HepG2 (cell line): Measurements from ENCODE around the gene ABTB2.

Experiments used
- CCAR2 ChIP-seq: fragments of 200-400 bp; formaldehyde crosslinking; optimal IDR thresholded peaks from 2 replicates; pipeline ENCODE3; 2018; ENCODE audit warnings: low read depth, mild to moderate bottlenecking, low read length, moderate library complexity
- E2F1 ChIP-seq: sonication (generic); formaldehyde crosslinking; IDR thresholded peaks from 2 replicates; pipeline ENCODE4 v1.5.0; 2020; ENCODE audit warnings: missing genetic modification reagents
- GLI4 ChIP-seq: sonication (generic); formaldehyde crosslinking; IDR thresholded peaks from 2 replicates; pipeline ENCODE4 v1.5.1; 2020; ENCODE audit warnings: missing genetic modification reagents, mild to moderate bottlenecking, moderate library complexity, borderline replicate concordance
- HNRNPLL ChIP-seq: fragments of 200-400 bp; formaldehyde crosslinking; IDR thresholded peaks from 2 replicates; pipeline ENCODE4 v1.6.1; 2017; ENCODE audit warnings: mild to moderate bottlenecking, low read depth, low read length; ENCODE audit not compliant: poor library complexity, severe bottlenecking
- POLR2AphosphoS5 ChIP-seq: IDR thresholded peaks from 2 replicates; pipeline ENCODE4 v1.6.1; 2012; ENCODE audit warnings: low read depth, low read length
- RXRA ChIP-seq: sonication (generic); formaldehyde crosslinking; IDR thresholded peaks from 2 replicates; pipeline ENCODE4 v1.5.1; 2020; ENCODE audit warnings: missing genetic modification reagents
- STAT6 ChIP-seq: sonication (generic); formaldehyde crosslinking; IDR thresholded peaks from 2 replicates; pipeline ENCODE4 v1.4.0; 2020; ENCODE audit warnings: missing genetic modification reagents, mild to moderate bottlenecking, borderline replicate concordance
- TFDP2 ChIP-seq: sonication (generic); formaldehyde crosslinking; IDR thresholded peaks from 2 replicates; pipeline ENCODE4 v1.4.0; 2020; ENCODE audit warnings: missing genetic modification reagents
- ZNF281 ChIP-seq: sonication (generic); formaldehyde crosslinking; IDR thresholded peaks from 2 replicates; pipeline ENCODE4 v1.4.0; 2020; ENCODE audit warnings: missing genetic modification reagents, borderline replicate concordance
- ZNF432 ChIP-seq: sonication (generic); formaldehyde crosslinking; IDR thresholded peaks from 2 replicates; pipeline ENCODE4 v1.5.0; 2020; ENCODE audit warnings: missing genetic modification reagents, mild to moderate bottlenecking, borderline replicate concordance
- ZNF510 ChIP-seq: sonication (generic); formaldehyde crosslinking; IDR thresholded peaks from 2 replicates; pipeline ENCODE4 v1.4.0; 2020; ENCODE audit warnings: low read depth, mild to moderate bottlenecking, missing genetic modification reagents
- ZNF687 ChIP-seq: sonication (generic); formaldehyde crosslinking; IDR thresholded peaks from 2 replicates; pipeline ENCODE4 v1.5.1; 2020; ENCODE audit warnings: mild to moderate bottlenecking, missing genetic modification reagents, moderate library complexity

GRCh38 chr11:34311126-34311525 lies 46.7 kb downstream of the ABTB2 start:
- TF ChIP-seq CCAR2 (no peak), ZNF510 (CRISPR knock-in tag) (no peak), RXRA (CRISPR knock-in tag) (no peak), POLR2AphosphoS5 (no peak), ZNF281 (CRISPR knock-in tag) (no peak), E2F1 (no peak), ZNF687 (CRISPR knock-in tag) (no peak), GLI4 (CRISPR knock-in tag) (no peak), ZNF432 (CRISPR knock-in tag) (no peak), TFDP2 (CRISPR knock-in tag) (no peak), HNRNPLL (no peak), STAT6 (CRISPR knock-in tag) (no peak)
